ENCODE results near the gene JPT1. TPM values are rescaled to one million over a fixed set of nuclear protein-coding genes. Genes with fewer than 3 reads are reported as not detected.

Gene JPT1, protein sequence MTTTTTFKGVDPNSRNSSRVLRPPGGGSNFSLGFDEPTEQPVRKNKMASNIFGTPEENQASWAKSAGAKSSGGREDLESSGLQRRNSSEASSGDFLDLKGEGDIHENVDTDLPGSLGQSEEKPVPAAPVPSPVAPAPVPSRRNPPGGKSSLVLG
- 257 and 620 TPM in 2 replicates for total RNA-seq

DNA sequence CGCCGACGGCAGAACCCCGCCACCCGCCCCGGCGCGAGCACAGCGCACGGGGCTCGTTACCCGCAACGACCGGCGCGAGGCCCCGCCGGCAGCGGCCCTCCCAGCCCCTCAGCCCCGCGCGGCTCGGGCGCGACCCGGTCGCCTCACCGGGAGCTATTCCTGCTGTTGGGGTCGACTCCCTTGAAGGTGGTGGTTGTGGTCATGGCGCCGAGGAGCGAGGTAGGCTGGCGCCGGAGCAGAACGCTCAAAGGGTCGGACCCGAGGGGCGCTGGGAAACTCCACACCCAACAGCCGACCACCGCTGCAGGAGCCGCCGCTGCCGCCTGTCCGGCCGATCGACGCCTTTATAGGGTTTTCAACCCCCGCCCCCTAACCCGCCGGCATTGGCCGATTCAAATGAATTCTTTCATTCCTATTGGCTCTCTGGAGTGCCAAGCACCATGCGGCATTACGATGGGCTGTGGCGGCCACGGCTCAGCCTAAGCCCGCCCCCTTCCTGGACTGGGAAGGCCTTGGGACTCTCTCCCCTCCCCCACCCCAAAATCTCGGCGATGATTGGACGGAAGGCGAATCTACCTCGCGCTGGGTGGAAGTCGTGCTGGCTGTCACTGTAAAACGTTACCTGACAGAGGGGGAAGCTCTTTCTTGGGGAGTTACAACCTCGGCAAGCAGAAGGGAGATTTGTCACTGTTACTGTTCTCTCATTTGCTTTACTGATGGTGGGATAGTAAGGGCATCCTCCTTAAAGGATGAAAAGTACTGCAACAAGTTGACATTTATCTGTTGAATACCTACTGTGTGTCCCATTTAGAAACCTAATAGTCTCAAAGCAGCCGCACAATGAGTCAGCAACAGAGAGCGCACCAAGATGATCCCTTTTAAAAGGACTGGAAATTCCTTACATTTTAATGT, at the start of gene JPT1:
JPT1 (minus strand) TSS at position 318 of the 912 bp plus-strand sequence; CDS start at position 203, 115 bp downstream.

DNA sequence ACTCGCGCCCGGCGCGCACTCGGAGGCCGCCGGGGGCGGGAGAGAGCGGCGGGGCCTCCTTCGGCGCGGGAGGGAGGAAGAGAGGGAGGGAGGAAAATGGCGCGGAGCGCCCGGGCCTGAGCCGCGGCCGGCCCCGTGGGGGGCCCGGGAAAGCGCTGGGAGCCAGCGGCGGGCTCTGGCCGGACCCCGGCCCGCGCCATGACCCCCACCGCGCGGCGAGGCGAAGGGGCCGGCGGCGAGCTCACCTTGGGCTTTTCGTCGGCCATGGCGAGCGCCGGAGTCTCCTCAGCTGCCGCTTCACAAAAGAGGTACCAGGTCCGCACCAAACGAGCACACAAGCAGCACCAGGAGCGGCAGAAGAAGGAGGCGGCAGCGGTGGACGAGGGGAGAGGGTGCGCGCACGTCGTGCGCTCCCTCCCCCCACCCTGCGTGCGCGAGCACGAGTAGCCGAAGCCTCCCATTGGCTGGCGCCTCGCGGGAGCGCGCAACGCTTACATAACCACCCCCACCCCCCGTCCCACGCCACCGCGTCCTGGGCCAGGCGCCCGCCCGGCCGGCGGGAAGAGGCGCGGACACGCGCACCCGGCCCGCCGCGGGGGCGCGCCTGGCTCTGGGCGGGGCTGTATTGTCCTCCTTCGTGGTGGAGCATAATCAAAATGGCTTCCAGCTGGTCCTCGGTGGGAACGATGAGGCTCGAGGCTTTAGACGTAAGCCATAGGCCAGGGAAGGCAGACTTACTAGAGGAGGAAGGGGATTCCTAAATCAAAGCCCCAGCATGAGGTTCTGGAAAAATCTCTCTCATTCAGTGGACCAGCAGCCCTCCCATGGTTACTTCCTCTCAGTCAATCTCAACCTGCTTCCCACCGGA, 28.5 kb upstream of the JPT1 start, which contains the start of gene SUMO2:
SUMO2 (minus strand) TSS at position 391 of the 868 bp plus-strand sequence; CDS start at position 266, 125 bp downstream.

DNA sequence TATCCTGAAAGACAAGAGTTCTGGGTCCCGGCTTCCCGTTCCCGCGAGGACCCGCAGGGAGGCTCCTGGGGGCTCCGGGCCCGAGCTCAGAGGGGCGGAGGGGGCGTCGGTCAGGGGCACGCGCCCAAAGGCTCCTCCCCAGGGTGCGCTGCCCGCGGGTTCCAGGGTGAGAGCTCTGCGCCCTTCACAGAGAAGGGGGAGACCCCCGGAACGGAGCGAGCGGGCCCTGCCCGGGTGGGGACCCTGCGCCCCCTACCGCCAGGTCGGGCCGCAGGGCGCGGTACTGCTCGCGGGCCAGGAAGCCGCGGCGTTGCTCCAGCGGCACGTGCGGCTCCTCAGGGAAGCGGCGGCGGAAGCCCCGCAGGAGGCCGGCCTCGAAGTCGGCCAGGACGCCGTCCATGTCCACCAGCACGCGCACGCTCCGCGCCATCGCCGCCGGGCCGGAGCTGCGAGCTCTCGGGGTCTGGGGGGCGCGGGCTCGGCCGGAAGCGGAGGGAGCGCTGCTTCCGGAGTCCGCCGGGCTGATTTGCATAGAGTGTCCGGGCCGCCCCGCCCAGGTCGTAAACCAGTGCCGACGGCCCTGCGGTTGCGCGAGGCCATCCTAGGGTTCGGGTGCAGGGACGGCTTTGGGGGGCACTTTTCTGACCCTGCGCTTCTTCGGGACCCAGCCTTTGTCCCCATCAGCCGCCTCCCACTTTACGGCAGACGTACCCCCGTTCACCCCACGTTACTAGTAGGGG, 22.9 kb downstream of the JPT1 start, which contains the start of gene NT5C:
NT5C (minus strand) TSS at position 465 of the 740 bp plus-strand sequence; CDS start at position 430, 35 bp downstream.

DNA sequence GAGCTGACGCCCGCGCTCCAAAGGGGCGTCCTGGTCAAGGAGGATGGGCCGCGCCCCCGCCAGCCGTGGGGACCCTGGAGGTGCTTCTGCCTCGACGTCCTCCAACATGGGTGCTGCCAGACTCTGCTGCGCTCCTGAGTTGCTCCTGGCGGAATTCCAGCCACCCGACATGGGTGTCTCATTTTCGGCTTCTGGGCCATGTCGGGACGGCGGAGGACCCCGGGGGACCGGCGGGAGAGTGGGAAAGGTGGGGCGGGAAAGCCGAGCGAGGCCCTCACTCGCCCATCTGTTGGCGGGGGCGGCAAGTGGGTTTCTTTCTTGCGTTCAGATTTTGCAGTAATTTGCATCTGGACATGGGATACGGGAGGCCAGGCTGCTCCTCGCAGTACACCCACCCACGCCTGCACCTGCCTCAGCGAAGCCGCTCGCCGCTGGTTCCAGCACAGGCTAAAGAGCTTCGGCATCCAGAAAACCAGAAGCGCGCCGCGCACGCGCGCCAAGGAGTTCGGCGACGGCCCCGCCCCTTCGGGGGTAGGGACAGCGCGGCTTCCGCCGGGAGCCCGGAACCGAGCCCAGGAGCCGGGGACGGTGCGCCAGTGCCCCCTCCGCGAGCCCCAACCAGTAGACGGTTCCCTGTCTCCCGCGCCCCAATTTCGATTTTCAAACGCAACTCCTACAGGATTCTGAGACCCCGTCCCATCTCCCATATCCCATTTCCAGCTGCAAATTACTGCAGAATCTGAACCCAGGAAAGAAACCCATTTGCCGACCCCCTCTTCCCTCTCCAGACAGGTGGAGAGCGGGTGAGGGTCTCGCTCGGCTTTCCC, 44.7 kb downstream of the JPT1 start, which contains the start of gene ARMC7:
ARMC7 (plus strand) TSS at position 563 of the 827 bp plus-strand sequence. CDS start 320 bp downstream, outside the sequence.

DNA sequence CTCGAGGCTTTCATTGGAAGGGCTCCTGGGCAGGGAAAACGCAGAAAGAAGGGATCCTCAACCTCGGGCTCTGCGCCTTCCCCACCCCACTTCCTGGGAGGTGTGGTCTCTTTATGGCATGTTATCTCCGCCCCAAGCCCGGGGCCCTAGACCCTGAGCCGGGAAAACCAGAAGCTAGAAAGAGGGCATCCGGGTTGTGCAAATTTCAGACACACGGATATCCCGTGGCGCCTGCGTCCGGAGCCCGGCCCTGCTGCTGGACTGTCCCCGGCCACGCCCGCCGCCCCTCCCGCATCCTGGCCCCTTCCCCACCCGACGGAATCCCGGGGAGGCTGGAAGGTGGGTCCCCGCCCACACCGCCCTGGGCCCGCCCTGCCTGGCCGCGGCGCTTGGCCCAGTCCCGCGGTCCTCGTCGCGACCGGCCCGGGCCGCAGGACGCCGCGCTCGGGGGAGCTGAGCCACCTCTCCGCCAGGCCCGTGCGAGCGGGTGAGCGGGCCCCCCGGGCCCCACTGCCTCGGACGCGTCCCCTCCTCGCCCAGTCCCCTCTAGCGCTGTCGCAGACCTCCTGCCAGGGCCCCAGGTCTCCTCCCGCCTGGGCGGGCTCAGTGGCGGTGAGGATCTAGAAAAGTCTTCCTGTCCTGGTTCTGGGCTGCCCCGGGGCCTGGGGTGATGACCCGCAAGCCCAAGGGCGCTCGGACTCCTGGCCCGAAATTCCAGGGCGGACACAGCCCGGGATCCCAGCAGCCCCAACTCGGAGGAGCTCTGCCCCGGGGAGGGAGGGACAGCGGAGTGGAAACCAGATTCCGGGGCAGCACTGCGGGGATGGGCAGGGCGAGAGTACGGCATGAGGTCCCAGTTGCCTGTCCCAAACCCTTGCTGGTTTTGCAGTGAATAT, 66.5 kb downstream of the JPT1 start, which contains the start of gene SLC16A5:
SLC16A5 (plus strand) TSS at position 397 of the 896 bp plus-strand sequence. CDS start 5,683 bp downstream, outside the sequence.

Other genes with a start within 250 kb of the JPT1 start
- not detected in 2 replicates for gene USH1G, start 231.3 kb downstream of the JPT1 start, total RNA-seq
- gene OTOP2, start 230.2 kb downstream of the JPT1 start, total RNA-seq, result not detected in 2 replicates
- not detected in 2 replicates for gene OTOP3, start 218.6 kb downstream of the JPT1 start, total RNA-seq
- 2.0 and 12.5 TPM in 2 replicates for gene HID1, start 181.8 kb downstream of the JPT1 start, total RNA-seq
- gene CDR2L, start 166.9 kb downstream of the JPT1 start, total RNA-seq, result 40.6 and 49.3 TPM in 2 replicates
- gene MRPL58, start 141.8 kb downstream of the JPT1 start, total RNA-seq, result 43.9 and 84.7 TPM in 2 replicates
- 152 and 176 TPM in 2 replicates for gene ATP5PD, start 107.5 kb downstream of the JPT1 start, total RNA-seq
- 14.3 and 24.0 TPM in 2 replicates for gene KCTD2, start 107.3 kb downstream of the JPT1 start, total RNA-seq
- 11.6 and 55.9 TPM in 2 replicates for gene SLC16A5, start 66.6 kb downstream of the JPT1 start, total RNA-seq
- gene ARMC7, start 44.5 kb downstream of the JPT1 start, total RNA-seq, result 7.2 and 12.4 TPM in 2 replicates
- 177 and 214 TPM in 2 replicates for gene NT5C, start 22.8 kb downstream of the JPT1 start, total RNA-seq
- gene SUMO2, start 28.4 kb upstream of the JPT1 start, total RNA-seq, result 91.0 and 101 TPM in 2 replicates
- gene NUP85, start 51.2 kb upstream of the JPT1 start, total RNA-seq, result 26.6 and 57.5 TPM in 2 replicates
- gene GGA3, start 107.1 kb upstream of the JPT1 start, total RNA-seq, result 16.9 and 17.9 TPM in 2 replicates
- gene MRPS7, start 107.4 kb upstream of the JPT1 start, total RNA-seq, result 40.4 and 69.1 TPM in 2 replicates
- gene MIF4GD, start 116.7 kb upstream of the JPT1 start, total RNA-seq, result 19.2 and 27.3 TPM in 2 replicates
- 4.3 and 17.3 TPM in 2 replicates for gene SLC25A19, start 134.9 kb upstream of the JPT1 start, total RNA-seq

Measured in mesangial cell (primary cell).